MCF 10A (cell line): ENCODE measurements around the gene C9orf72. TPM values are rescaled to one million over a fixed set of nuclear protein-coding genes. Genes with fewer than 3 reads are reported as not detected.

Experiments used
- BruUV-seq: library from RNA; stranded (reverse); fragments of 400-500 nt; replicated peaks from 2 replicates; lab custom pipeline; 2021; lab: Mats Ljungman, UMichigan
- CTCF ChIA-PET: fragments of 300-600 bp; sonication (Branson Sonifier 250); formaldehyde crosslinking; extraction: SDS; loops from one replicate; lab custom pipeline; 2021; ENCODE audit warnings: antibody characterized with exemption, inconsistent platforms; lab: Yijun Ruan, JAX
- POLR2A ChIA-PET: fragments of 300-600, 350-650 bp; sonication (Branson Sonifier 250); formaldehyde crosslinking; extraction: SDS; loops from one replicate; lab custom pipeline; 2020; ENCODE audit warnings: antibody characterized with exemption, inconsistent platforms; lab: Yijun Ruan, JAX
- DNase-seq: peaks from one replicate; pipeline ENCODE4 v3.0.0-alpha.2; 2018; ENCODE audit not compliant: unreplicated experiment
- H3K27ac Mint-ChIP-seq: one replicate; pipeline ENCODE4 v1.8.0; 2022; ENCODE audit warnings: mild to moderate bottlenecking, low read depth, mixed read lengths; ENCODE audit not compliant: unreplicated experiment
- H3K27me3 Mint-ChIP-seq: one replicate; pipeline ENCODE4 v1.8.0; 2022; ENCODE audit warnings: mixed read lengths; ENCODE audit not compliant: insufficient read depth, unreplicated experiment
- H3K36me3 Mint-ChIP-seq: one replicate; pipeline ENCODE4 v1.8.0; 2022; ENCODE audit warnings: mild to moderate bottlenecking, moderate library complexity, mixed read lengths; ENCODE audit not compliant: insufficient read depth, unreplicated experiment
- H3K4me1 Mint-ChIP-seq: one replicate; pipeline ENCODE4 v1.8.0; 2022; ENCODE audit warnings: mixed read lengths; ENCODE audit not compliant: insufficient read depth, unreplicated experiment
- H3K4me3 Mint-ChIP-seq: one replicate; pipeline ENCODE4 v1.8.0; 2022; ENCODE audit warnings: mild to moderate bottlenecking, moderate library complexity, mixed read lengths; ENCODE audit not compliant: unreplicated experiment
- H3K9me3 Mint-ChIP-seq: one replicate; pipeline ENCODE4 v1.8.0; 2022; ENCODE audit warnings: mixed read lengths; ENCODE audit not compliant: unreplicated experiment
- intact Hi-C: fragments of 100-400 bp; cut with micrococcal nuclease; formaldehyde crosslinking; loops from 2 replicates; pipeline ENCODE4 v1.14.1; 2022
- total RNA-seq: library from RNA; stranded (reverse); gene quantifications from 2 replicates; pipeline ENCODE4 v1.2.3, GENCODE V29; 2022
- TF ChIP-seq, protein P1 (sequence below): fragments of 200-600 bp; IDR thresholded peaks from one replicate; pipeline ENCODE4 v1.8.0; 2022; ENCODE audit warnings: antibody characterized with exemption, mild to moderate bottlenecking; ENCODE audit not compliant: unreplicated experiment

C9orf72 gene
- total RNA-seq, 1 experiment from 2014 or later = 10.0 TPM

DNA sequence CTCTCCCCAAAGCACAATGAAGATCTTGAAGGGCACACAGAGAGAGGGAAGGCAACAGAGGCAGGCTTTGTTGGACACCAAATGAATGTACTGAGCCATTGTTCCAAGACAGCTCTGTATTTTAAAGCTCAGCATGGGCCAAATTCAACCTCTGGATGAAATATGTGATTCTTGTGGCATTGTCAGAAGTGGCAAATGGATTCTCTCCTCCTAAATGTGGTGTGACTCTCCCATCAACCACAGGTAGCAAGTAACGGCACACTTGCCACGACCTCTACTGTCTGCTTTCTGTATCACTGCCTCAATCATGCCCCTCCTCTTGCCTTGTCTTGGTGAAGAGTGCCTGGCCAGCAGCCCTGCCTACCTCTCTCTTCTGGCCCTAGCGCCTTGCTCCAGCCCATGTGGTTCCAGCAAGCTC, 37.6 kb downstream of the C9orf72 start:
- H3K36me3 Mint-ChIP-seq = no peaks in the 10 kb centered on the region
- no peaks in the 10 kb centered on the region for H3K27me3 Mint-ChIP-seq
- H3K4me3 Mint-ChIP-seq = no peak overlapping the region
- H3K4me1 Mint-ChIP-seq = peaks cover 26% of the 10 kb centered on the region
- ChIA-PET POLR2A (interaction anchor here (0.7 to 1.4 kb wide), 3 partner anchors 8 to 202 kb away, joined by 3 to 4 read pairs (median 3); no protein-coding TSS in a partner anchor), CTCF (interaction anchor here (0.6 to 7.9 kb wide), 7 partner anchors 12 to 274 kb away, joined by 3 to 45 read pairs (median 4); no protein-coding TSS in a partner anchor)
- H3K9me3 Mint-ChIP-seq = no peaks in the 10 kb centered on the region
- TF ChIP-seq, protein P1, sequence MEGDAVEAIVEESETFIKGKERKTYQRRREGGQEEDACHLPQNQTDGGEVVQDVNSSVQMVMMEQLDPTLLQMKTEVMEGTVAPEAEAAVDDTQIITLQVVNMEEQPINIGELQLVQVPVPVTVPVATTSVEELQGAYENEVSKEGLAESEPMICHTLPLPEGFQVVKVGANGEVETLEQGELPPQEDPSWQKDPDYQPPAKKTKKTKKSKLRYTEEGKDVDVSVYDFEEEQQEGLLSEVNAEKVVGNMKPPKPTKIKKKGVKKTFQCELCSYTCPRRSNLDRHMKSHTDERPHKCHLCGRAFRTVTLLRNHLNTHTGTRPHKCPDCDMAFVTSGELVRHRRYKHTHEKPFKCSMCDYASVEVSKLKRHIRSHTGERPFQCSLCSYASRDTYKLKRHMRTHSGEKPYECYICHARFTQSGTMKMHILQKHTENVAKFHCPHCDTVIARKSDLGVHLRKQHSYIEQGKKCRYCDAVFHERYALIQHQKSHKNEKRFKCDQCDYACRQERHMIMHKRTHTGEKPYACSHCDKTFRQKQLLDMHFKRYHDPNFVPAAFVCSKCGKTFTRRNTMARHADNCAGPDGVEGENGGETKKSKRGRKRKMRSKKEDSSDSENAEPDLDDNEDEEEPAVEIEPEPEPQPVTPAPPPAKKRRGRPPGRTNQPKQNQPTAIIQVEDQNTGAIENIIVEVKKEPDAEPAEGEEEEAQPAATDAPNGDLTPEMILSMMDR = no peak
- no peak for DNase-seq
- BruUV-seq = no TSS peak
- H3K27ac Mint-ChIP-seq = no peak overlapping the region
- intact Hi-C loops = no loop called here

DNA sequence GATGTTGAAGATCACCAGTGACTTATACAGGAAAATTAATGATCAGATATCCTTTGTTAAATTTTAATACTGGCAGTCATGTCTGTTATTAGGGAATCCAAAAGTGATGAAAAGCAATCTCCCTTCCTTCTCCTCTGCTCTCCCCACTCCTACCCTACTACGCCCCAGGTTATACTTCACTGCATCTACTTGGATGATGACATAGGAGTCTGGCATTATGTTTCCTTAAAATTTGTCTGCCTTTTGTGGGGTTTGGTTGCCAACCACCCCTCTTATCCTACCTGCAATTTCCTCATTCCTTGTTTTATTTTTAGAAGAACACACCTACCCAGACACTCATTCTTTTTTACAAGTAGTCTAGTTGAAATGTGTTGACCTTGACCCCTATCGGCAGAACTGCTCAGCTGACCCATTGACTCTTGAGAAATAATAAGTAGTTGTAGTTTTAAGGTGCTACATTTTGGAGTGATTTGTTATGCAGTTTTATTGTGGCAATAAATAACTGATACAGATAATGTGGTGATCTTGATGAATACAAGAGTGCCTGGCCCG, 38.5 kb downstream of the C9orf72 start:
- Mint-ChIP-seq H3K27me3 (no peaks in the 10 kb centered on the region), H3K36me3 (no peaks in the 10 kb centered on the region), H3K4me1 (peaks cover 20% of the 10 kb centered on the region), H3K27ac (peak overlapping the region; percentile 40), H3K4me3 (no peak overlapping the region), H3K9me3 (no peaks in the 10 kb centered on the region)
- no peak for DNase-seq
- ChIA-PET CTCF (interaction anchor here (1.4 kb wide), 1 partner anchor 147 kb away, joined by 5 read pairs; no protein-coding TSS in a partner anchor), POLR2A (no interaction called here)
- intact Hi-C loops = no loop called here
- no TSS peak for BruUV-seq
- TF ChIP-seq, protein P1 = no peak

DNA sequence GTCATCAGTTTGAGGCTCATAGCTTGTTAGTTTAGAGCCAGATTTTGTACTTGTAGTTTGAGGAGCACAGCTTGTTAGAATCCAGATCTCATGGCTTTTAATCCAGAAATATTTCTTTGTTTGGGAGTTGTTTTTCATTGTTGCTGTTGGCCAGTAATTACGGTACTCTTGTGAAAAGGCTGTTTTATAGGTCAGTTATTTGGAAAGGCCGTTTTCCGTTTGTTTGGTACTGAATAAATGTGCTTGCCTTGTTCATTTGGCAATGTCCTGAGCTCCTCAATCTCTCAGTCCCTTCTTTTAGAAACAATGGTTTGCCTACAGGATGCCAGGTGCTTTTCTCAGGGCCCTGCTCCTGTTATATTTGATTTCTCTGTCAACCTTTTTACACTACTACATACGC, 39.1 kb downstream of the C9orf72 start:
- Mint-ChIP-seq H3K4me1 (peaks cover 17% of the 10 kb centered on the region), H3K36me3 (no peaks in the 10 kb centered on the region), H3K27ac (peak overlapping the region; percentile 40), H3K9me3 (no peaks in the 10 kb centered on the region), H3K27me3 (no peaks in the 10 kb centered on the region), H3K4me3 (no peak overlapping the region)
- ChIA-PET CTCF (interaction anchor here (0.7 to 1.4 kb wide), 4 partner anchors 13 to 201 kb away, joined by 3 to 5 read pairs (median 4); no protein-coding TSS in a partner anchor), POLR2A (interaction anchor here (0.6 to 0.7 kb wide), 2 partner anchors 113 to 152 kb away, joined by 3 read pairs; no protein-coding TSS in a partner anchor)
- no peak for DNase-seq
- no TSS peak for BruUV-seq
- intact Hi-C loops = no loop called here
- TF ChIP-seq, protein P1 = no peak

DNA sequence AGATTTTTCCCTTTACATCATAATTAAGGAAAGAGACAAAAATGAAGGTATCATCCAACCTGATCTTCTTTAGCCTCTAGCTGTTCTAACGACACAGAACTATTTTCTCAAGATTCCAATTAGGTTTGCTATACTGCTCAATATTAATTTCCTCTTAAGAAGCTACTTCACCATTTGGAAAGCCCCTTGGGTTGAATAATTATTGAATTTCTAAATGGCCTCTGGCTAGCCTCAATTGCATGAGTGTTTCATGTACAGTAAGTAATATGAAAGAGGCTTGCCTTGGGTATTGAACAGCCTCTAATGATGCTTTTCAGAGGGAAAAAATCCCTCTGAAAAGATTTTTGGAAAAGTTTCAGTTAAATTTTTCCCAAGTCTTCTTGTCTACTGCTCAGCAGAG, 40.0 kb downstream of the C9orf72 start:
- no TSS peak for BruUV-seq
- TF ChIP-seq, protein P1 = no peak
- DNase-seq = no peak
- Mint-ChIP-seq H3K36me3 (peaks cover under 1% of the 10 kb centered on the region), H3K9me3 (no peaks in the 10 kb centered on the region), H3K27me3 (no peaks in the 10 kb centered on the region), H3K4me3 (no peak overlapping the region), H3K27ac (no peak overlapping the region), H3K4me1 (peaks cover 11% of the 10 kb centered on the region)
- ChIA-PET CTCF (interaction anchor here (0.6 to 1.4 kb wide), 5 partner anchors 13 to 201 kb away, joined by 3 to 5 read pairs (median 4); no protein-coding TSS in a partner anchor), POLR2A (interaction anchor here (0.7 to 1.8 kb wide), 4 partner anchors 14 to 200 kb away, joined by 3 to 5 read pairs (median 4); no protein-coding TSS in a partner anchor)
- intact Hi-C loops = no loop called here
